NCI-H2196 (cell line): ENCODE measurements around the gene MAP2K2.
A peak's percentile ranks its signal among the peaks of the same experiment; 100 is the strongest.
"Not testable (repeated sequence)": the region's sequence is repeated elsewhere in the genome, so short reads cannot be mapped to it uniquely, and the experiment has no call there.

Experiments
- DNase-seq: peaks from one replicate; lab custom pipeline; 2025; ENCODE audit not compliant: unreplicated experiment; lab: John Stamatoyannopoulos, UW

MAP2K2 gene

GRCh38 chr19:4123615-4124568 is at the start of gene MAP2K2:
MAP2K2 (minus strand) TSS chr19:4124122; CDS start chr19:4123875, 247 bp downstream.
- peak; percentile 95 for DNase-seq

- DNase-seq: no peak
Measured at GRCh38 chr19:4172861-4173473, 49.0 kb upstream of the MAP2K2 start.

GRCh38 chr19:4171676-4172075 is 47.8 kb upstream of the MAP2K2 start:
- no peak for DNase-seq

- DNase-seq: no peak
Measured at GRCh38 chr19:4164262-4164661, 40.3 kb upstream of the MAP2K2 start.

- DNase-seq: no peak
Measured at GRCh38 chr19:4161415-4162077, 37.6 kb upstream of the MAP2K2 start.

GRCh38 chr19:4157971-4158370 is 34.0 kb upstream of the MAP2K2 start:
- DNase-seq: not testable (repeated sequence)

- DNase-seq: no peak
Measured at GRCh38 chr19:4157164-4157563, 33.2 kb upstream of the MAP2K2 start.

- DNase-seq: no peak
Measured at GRCh38 chr19:4154571-4155312, 30.8 kb upstream of the MAP2K2 start.

GRCh38 chr19:4152241-4152998 is 28.5 kb upstream of the MAP2K2 start:
- no peak for DNase-seq

GRCh38 chr19:4151623-4152022 is 27.7 kb upstream of the MAP2K2 start:
- DNase-seq: no peak

GRCh38 chr19:4149518-4150288 is 25.8 kb upstream of the MAP2K2 start:
- DNase-seq: no peak

GRCh38 chr19:4144666-4145249 is 20.8 kb upstream of the MAP2K2 start:
- DNase-seq: no peak

GRCh38 chr19:4142916-4143315 is 19.0 kb upstream of the MAP2K2 start:
- DNase-seq: not testable (repeated sequence)

GRCh38 chr19:4140237-4140711 is 16.4 kb upstream of the MAP2K2 start:
- peak; percentile 64 for DNase-seq

- DNase-seq: peak; percentile 80
Measured at GRCh38 chr19:4139614-4140236, 15.8 kb upstream of the MAP2K2 start.

- DNase-seq: no peak
Measured at GRCh38 chr19:4138445-4138844, 14.5 kb upstream of the MAP2K2 start.

GRCh38 chr19:4136680-4137088 is 12.8 kb upstream of the MAP2K2 start:
- DNase-seq: no peak

- DNase-seq: not testable (repeated sequence)
Measured at GRCh38 chr19:4135386-4135785, 11.5 kb upstream of the MAP2K2 start.
